GM12892 (cell line): Measurements from ENCODE around the gene POU3F2.

ENCODE experiments used
- POLR2A ChIP-seq: IDR thresholded peaks from 2 replicates; pipeline ENCODE4 v1.6.1; 2011; ENCODE audit warnings: low read depth, low read length, control low read depth
- POLR2AphosphoS5 ChIP-seq: IDR thresholded peaks from 2 replicates; pipeline ENCODE4 v1.6.1; 2011; ENCODE audit warnings: low read depth, low read length, control low read depth
- TAF1 ChIP-seq: IDR thresholded peaks from 2 replicates; pipeline ENCODE4 v1.6.1; 2011; ENCODE audit warnings: low read depth, mild to moderate bottlenecking, control low read depth, low read length, borderline replicate concordance

DNA sequence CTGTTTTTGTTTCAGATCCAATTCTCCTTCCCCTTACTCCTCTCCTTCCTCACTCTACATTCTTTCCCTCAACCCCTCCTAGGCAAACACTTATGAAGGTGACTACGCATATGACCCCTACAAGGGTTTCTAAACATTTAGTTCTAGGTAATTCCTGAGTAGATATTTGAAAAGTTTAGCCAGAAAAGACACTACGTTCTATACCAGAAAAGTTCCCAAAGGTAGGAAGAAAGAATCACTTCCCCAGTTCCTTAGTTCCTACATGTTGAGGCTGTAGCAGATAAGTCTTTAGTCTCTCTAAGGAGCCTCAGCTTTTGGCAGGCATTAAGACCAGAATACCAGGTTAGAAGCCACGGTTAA is 11.6 kb downstream of the POU3F2 start:
- no peak for TF ChIP-seq POLR2AphosphoS5
- TF ChIP-seq POLR2A = no peak
- TF ChIP-seq TAF1 = no peak
